Activated naive CD4-positive, alpha-beta T cell (primary cell): ENCODE results near the gene HYKK.
"Not testable (repeated sequence)": the region's sequence is repeated elsewhere in the genome, so short reads cannot be mapped to it uniquely, and the experiment has no call there.

Experiments used
- DNase-seq, 4 experiments: peaks; one replicate each; lab custom pipeline; 2025; lab: John Stamatoyannopoulos, UW

The HYKK gene, protein sequence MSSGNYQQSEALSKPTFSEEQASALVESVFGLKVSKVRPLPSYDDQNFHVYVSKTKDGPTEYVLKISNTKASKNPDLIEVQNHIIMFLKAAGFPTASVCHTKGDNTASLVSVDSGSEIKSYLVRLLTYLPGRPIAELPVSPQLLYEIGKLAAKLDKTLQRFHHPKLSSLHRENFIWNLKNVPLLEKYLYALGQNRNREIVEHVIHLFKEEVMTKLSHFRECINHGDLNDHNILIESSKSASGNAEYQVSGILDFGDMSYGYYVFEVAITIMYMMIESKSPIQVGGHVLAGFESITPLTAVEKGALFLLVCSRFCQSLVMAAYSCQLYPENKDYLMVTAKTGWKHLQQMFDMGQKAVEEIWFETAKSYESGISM

DNA sequence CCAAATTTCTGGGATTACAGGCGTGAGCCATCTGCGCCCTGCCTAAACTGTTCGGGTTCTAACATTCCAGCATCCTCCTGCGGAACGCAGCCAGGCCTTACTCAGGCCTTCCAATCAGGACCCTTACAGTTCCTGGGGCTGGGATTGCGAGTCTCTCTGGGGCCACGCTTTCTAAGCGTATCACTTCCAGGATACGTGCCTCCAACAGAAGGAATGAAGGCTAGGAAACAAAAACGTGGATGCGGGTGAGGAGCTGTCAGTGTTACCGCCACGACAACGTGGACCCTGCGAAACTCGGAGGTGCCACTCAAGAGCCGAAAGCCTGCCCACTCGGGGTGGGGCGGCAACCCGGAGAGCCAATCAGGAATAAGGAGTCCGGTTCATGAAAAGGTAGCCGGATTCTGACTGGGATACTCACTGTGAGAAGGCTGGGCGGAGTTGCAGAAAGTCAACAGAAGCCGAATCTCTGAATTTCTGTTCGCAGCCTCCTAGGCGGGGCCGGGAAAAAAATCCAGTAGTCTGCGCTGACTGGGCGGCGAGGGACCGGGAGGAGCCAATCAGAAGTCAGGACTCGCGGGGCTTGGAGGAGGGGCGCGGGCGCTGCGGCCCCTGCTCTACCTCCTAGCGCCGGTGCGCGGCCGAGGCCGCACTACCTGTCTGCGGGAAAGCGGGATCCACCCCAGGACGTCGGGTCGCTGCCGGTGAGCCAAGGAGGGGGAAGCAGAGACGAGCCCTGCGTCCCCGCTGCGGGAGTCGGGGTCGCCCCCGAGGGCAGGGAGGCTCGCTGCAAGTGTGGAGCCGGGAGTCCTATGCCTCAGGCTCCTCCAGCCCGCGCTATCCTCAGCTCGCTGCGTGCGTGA, at the start of gene HYKK:
Gene HYKK, plus strand, starts transcription at position 607 of the 860 bp plus-strand sequence. CDS start 5,512 bp downstream, outside the sequence.
- peak; percentile 28 to 72 (median 40) for DNase-seq

DNA sequence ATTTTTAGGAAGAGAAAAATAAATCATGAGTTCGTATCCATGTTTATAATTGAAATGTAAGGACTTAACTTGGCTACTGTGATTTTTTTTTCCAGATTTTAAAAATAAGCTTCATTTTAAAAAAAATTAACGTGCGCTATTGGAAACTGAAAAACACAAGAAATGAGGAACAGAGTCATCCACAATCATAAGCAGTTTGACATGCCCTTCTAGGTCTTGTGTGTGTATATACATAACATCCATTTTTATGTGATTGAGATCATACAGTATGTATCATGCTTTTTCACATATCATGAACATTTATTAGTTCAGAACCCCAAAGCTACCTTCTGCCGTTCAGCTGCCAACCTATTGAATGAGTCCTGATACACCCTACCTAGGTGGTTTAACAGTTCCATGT, 46.6 kb upstream of the HYKK start:
- DNase-seq: no peak

DNA sequence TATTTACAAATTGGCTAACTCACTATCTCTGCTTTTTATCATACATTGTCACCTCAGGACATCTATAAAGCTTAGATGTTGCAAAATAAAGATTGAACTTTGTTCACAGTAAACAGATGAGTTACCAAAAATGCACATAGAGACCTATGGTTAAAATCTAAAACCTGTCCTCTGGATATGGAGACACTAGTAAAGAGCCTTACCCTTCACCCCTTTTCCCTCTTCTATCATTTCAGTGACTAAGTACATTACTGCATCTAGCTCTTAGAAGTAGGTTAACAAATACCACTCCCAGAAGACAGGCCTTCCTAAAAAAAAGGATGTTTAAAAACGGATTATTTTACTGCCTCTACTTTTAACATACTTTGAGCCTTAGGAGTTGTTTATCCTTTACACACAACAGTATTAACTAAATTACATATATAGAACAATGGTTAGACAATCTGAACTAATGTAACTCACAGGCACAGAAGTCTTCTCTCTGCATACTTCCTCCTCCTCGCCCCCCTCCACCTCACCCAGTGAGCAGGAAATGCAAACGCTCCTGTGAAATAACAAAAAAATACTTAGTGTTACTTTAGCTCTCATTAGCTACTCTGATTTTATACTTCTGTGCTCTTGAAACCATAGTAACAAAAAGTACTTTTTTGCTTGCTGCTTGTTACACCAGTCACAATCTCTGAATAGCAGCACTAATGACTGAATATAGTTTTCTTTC, 46.0 kb upstream of the HYKK start:
- DNase-seq: no peak

DNA sequence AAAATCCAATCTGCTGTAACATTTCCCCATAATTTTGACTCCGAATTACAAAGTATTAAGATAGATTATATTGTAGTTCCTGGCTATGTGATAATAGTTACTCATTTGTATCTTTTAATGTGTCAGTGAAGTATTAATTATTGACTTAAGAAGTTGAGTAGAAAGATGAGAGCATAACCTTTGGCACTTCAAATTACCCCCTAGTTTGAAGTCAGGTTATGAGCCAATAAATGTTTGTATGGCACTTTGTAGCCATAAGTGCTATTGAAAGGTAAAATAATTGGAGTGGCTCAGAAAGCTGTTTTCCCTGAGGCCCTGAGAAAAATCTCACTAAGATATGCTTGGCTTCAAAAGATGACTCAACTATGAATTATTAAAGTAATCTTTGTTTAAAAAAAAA, 38.3 kb upstream of the HYKK start:
- no peak for DNase-seq

DNA sequence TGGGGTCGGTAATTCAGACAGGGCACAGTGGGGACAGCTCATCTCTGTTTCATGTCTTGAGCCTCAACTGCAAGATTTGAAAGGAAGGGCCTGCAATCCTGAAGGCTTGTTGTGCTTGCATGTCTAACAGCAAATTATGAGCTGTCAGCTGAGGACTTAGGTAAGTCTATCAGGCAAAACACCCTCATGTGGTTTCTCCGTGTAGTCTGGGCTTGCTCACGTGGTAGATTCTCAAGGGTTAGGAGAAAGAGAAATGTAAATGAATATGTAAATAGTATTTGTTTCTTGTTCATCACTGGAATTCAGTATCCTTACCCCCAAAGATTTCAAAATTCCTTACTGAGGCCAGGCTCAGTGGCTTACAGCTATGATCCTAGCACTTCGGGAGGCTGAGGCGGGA, 30.1 kb upstream of the HYKK start:
- DNase-seq: no peak

DNA sequence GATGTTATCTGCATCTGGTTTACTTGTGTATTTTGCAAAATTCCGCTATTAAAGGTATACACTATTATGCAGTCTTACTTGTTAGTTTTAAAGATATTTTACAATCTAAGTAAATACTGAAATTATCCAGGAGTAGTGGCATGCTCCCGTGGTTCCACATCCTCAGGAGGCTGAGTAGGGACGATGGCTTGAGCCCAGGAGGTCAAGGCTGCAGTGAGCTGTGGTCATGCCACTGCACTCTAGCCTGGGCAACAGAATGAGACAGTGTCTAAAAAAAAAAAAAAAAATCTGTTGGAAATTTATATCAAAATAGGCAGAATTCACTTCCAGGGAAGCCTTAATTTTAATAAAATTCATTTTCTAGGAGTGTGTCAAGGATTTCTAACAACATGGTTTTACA, 27.7 kb upstream of the HYKK start:
- no peak for DNase-seq

DNA sequence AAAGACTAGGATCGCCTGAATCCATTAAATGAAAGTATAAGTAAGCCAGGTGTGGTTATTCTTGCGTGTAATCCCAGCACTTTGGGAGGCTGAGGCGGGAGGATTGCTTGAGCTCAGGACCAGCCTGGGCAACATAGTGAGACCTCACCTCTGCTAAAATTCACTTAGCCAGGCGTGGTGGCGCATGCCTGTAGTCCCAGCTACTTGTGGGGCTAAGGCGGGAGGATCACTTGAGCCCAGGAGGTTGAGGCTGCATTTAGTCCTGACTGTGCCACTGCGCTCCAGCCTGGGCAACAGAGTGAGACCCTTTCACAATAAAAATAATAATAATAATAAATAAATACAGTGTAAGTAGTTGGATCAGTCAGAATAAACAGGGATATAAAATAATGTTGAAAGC, 25.5 kb upstream of the HYKK start:
- DNase-seq: no peak

DNA sequence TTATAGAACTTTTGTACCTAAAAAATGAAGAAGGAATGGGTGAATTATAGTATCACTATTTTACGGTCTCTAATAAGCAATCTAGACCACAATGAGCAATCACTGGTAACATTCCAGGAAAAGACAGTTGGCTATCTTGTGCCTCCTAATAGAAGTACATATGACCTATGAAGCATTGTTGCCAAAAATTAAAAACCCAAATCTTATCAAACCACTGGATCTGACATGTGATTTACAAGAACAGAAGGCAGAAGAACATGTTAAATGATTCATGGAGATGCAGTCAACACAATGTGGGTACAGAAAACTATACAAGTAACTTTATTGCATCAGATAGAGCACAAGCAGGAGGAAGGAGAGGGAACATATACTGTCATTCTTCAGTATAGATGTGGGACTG, 14.5 kb upstream of the HYKK start:
- no peak for DNase-seq

DNA sequence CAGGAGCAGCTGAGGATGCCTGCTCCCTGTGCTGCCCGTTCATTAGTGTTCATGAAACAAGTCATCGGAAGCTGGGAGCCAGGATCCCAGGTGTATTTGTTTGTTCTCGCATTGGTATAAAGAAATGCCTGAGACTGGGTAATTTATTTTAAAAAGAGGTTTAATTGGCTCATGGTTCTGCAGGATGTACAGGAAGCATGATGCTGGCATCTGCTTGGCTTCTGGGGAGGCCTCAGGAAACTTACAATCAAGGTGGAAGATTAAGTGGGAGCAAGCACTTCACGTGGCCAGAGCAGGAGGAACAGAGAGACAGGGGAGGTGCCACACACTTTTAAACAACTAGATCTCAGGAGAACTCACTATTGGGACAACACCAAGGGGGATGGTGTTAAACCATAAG, 5.5 kb upstream of the HYKK start:
- no peak for DNase-seq

DNA sequence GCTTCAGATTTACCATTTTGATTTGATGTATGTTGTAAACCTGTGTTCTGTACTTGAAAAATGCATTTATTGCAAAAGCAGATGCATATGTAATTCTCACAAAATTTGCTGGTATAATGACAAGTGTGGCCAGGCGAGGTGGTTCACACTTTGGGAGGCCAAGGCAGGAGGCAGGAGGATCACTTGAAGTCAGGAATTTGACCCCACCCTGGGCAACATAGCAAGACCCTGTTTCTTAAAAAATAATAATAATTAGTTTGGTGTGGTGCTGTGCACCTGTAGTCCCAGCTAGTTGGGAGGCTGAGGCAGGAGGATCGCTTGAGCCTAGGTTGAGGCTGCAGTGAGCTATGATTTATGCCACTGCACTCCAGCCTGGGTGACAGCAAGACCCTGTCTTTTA, 4.7 kb upstream of the HYKK start:
- no peak for DNase-seq

DNA sequence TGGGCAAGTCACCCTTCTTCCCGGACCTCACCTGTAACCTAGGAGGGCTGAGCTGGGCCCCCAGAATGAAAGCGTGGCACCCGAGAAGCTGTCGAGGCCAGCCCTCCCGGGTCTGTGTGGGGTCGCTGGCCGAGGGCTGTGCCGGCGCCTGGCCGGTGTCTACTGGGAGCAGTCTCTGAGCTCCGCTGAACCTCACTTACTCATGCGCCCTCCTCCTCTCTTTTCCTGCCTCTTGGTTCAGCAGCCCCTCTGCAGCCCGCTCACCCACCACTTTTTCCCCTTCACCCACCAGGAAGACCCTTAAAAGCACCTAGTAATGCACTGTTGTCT, 419 bp downstream of the HYKK start:
- no peak for DNase-seq

DNA sequence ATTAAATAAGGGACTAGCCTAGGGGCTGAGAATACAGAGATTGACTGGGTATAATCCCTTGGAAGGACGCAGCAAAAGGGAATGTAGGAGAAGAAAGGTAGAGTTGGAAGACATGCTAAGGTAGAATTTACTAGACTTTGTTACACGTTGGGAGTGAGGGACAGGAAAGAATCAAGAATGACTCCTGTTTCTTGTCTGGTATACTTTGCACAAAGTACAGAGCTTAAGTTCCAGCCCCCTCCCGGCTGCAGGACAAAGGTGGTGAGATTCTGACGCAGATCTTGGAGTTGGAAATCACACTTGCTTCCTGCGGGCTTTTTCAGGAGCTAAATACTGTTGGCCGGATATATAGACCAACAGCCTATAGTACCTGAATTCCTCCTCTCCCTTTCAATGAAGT, 895 bp downstream of the HYKK start:
- DNase-seq: no peak

DNA sequence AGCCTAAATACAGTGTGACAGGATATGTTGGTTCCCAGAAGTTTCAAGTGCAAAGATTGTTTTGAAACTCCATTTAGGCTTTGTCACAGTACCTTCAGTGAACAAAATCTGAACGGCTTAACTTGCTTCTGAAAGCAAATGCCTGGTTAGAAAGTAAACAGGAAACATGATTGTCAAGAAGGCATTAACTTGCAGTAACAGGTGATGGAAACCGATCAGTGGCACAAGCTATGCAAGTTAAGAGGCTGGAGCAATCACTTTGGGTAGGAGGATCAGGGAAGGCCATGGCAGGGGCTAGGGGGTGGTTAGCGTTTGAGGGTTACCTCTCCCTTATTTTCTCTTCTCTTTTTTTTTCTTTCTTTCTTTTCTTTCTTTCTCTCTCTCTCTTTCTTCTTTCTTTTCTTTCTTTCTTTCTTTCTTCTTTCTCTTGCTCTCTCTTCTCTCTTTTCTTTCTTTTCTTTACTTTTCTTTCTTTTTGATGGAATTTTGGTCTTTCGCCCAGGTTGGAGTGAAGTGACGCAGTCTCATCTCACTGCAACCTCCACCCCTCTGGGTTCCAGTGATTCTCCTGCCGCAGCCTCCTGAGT, 2.4 kb downstream of the HYKK start:
- DNase-seq: no peak

DNA sequence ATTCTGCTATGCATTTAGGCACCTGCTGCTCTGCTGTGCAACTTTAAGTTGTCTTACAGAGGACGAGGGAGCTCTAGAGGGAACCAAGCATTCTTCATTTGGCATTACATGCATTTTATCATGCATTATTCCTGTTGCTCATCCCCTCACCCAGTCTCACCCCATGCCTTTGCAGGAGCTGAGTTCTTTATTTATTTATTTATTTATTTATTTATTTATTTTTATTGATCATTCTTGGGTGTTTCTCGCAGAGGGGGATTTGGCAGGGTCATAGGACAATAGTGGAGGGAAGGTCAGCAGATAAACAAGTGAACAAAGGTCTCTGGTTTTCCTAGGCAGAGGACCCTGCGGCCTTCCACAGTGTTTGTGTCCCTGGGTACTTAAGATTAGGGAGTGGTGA, 12.7 kb downstream of the HYKK start:
- not testable (repeated sequence) for DNase-seq

DNA sequence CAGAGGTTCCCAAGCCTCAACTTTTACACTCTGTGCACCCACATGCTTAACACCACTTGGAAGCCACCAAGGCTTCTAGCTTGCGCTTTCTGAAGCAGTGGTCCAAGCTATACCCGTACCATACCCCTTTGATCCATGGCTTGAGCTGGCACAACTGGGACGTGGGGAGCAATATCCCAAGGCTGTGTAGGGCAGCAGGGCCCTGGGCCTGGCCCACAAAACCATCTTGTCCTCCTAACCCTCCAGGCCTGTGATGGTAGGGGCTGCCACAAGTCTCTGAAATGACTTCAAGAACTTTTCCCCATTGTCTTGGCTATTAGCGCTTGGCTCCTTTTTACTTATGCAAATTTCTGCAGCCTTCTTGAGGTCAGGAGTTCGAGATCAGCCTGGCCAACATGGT, 16.9 kb downstream of the HYKK start:
- DNase-seq: no peak

DNA sequence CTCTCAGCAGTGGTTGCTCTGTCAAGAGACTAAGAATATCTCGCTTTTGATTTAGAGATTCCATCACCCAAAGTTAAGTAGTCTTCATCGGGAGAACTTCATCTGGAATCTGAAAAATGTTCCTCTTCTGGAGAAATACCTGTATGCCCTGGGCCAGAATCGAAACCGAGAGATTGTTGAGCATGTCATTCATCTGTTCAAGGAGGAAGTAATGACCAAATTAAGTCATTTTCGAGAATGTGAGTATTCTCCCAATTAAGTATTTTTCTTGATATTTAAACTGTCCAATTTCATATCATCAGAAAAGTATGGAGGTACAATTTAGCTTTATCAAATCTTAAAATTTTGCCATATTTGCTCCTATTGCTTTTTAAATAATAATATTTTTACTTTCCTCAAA, 19.9 kb downstream of the HYKK start:
- no peak for DNase-seq

DNA sequence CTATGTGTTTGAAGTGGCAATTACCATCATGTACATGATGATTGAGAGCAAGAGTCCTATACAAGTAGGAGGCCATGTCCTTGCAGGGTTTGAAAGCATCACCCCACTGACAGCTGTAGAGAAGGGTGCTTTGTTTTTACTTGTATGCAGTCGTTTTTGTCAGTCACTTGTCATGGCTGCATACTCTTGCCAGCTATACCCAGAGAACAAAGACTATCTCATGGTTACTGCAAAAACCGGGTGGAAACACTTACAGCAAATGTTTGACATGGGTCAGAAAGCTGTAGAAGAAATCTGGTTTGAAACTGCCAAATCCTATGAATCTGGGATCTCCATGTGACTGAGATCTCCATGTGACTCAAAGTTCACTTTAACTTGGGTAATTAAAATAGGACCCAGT, 26.0 kb downstream of the HYKK start:
- no peak for DNase-seq

DNA sequence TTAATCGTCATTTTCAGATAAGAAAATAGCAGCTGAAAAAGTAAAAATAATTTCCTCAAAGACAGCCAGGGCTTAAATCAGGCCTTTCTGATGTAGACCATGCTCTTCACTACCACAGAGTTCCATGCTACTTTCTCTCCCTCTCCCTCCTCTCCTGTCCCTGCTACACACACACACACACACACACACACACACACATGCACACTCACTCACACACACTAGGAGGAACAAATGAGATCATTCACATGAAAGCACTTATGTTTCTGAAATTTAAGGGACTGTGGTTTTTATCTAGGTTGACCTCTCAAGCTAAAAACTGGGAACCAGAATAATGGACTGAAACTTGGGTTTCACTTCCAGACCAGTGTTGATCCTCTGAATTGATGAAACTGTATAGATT, 28.8 kb downstream of the HYKK start:
- DNase-seq: no peak

DNA sequence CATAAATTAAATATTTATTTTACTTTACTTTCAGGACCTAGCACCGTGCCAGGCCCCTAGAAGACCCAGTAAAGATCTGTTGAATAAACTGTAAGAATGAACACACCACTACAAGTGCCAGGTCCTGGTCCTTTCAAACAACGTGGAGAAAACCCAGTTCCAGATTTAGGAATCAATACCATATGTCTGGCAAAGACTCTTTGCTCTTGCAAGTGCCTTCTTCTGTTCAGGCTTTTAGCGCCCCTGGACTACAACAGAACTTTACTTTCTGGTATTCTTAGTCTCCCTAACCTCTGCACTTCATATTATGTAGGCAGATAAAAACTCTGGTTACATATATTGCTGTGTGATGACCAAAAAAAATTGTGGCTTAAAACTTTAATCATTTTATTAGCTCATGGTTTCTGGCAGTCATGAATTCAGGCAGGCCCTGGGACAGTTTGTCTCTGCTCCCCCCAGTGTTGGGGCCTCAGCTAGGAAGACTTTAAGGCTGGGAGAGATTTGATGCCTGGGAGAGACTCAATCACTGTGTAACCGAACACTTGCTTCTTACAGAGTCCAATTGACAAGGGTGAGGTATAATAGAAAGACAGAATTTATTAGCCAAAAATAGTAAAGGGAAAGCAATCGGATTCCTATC, 30.0 kb downstream of the HYKK start:
- no peak for DNase-seq

DNA sequence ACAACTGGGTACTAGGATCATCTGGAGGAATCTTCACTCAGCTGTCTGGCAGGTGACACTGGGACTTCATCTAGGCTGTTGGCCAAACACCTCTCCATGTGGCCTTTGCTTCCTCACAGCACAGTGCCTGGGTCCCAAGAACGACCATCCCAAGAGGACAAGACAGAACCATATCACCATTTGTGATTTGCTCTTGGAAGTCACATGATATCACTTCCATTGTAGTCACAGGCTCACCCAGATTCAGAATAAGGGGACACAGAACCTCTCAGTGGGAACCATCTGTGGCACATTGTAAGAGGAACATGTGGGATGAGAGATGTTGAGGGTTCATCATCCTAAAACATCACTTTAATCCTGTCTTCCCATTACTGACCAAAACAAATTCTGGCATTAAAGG, 31.0 kb downstream of the HYKK start:
- DNase-seq: no peak

DNA sequence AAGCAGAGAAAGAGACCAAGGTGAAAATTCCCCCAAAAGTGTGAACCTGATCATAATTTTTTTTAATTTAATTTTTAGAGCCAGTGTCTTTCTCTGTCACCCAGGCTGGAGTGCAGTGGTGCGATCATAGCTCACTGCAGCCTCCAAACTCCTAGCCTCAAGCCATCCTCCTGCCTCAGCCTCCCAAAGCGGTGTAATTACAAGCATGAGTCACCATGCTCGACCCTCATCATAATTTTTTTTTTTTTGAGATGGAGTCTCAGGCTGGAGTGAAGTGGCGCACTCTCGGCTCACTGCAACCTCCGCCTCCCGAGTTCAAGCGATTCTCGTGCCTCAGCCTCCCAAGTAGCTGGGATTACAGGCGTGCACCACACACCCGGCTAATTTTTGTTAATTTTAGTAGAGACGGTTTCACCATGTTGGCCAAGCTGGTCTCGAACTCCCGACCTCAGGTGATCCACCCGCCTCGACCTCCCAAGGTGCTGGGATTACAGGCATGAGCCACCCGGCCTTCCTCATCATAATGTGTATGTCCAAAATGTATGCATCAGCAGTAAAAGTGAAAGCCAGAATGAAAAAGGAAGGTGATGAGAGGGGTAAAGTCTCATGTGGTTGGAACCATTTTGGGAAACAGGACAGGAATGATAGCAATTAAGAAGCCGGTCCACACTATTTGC, 32.2 kb downstream of the HYKK start:
- not testable (repeated sequence) for DNase-seq
